Suprapubic skin (tissue), 4 donors: ENCODE data around the gene RNF4. TPM values are rescaled to one million over a fixed set of nuclear protein-coding genes. Genes with fewer than 3 reads are reported as not detected.

Source experiments
- DNase-seq, 2 donors: peaks; one replicate each; pipeline ENCODE4 v3.0.0-alpha.2; 2019; ENCODE audit warnings: low spot score in 2 of 2
- H3K27ac ChIP-seq: fragments of 200-600 bp; sonication (generic); one replicate; pipeline ENCODE4 v1.5.1; 2019
- H3K27me3 ChIP-seq: fragments of 200-600 bp; sonication (generic); one replicate; pipeline ENCODE4 v1.5.1; 2019
- H3K36me3 ChIP-seq: fragments of 200-600 bp; sonication (generic); one replicate; pipeline ENCODE4 v1.5.1; 2019
- H3K4me1 ChIP-seq: fragments of 200-600 bp; sonication (generic); one replicate; pipeline ENCODE4 v1.5.1; 2019
- H3K4me3 ChIP-seq: fragments of 200-600 bp; sonication (generic); one replicate; pipeline ENCODE4 v1.5.1; 2019; ENCODE audit warnings: mild to moderate bottlenecking
- H3K9me3 ChIP-seq: fragments of 200-600 bp; sonication (generic); one replicate; pipeline ENCODE4 v1.5.1; 2019
- EP300 ChIP-seq: sonication (generic); formaldehyde crosslinking; IDR thresholded peaks from one replicate; pipeline ENCODE4 v1.6.1; 2017; ENCODE audit warnings: antibody characterized with exemption
- POLR2A ChIP-seq, 2 donors: fragments of 450-650 bp; IDR thresholded peaks; one replicate each; pipeline ENCODE4 v1.6.1; 2017; ENCODE audit warnings: antibody characterized with exemption in 2 of 2, mild to moderate bottlenecking in 2 of 2, moderate library complexity in 2 of 2
- POLR2AphosphoS5 ChIP-seq, 3 donors: sonication (generic); formaldehyde crosslinking; IDR thresholded peaks; one replicate each; pipeline ENCODE4 v1.6.1; 2017; ENCODE audit warnings: antibody characterized with exemption in 3 of 3
- WGBS: methylation state at CpG from one replicate; pipeline ENCODE4 v1.1.5; 2018; 5-methylcytosine and 5-hydroxymethylcytosine counted together
- total RNA-seq, 4 donors: library from RNA; depleted of rRNA; stranded (reverse); fragments of >200 nt; gene quantifications; one replicate each; pipeline ENCODE4 v1.1.0, GENCODE V29; 2016
- TF ChIP-seq, protein P1 (sequence below), 2 donors: fragments of 200-600 bp in 1 of 2; fragments of 450-650 bp in 1 of 2; sonication (generic) in 1 of 2; IDR thresholded peaks; one replicate each; pipeline ENCODE4 v1.5.1; 2016 to 2019; ENCODE audit warnings: antibody characterized with exemption in 2 of 2, mild to moderate bottlenecking in 1 of 2, moderate library complexity in 1 of 2

RNF4 gene
- total RNA-seq, 4 donors from 2014 or later: 31.2 to 57.2 (median 44.0) TPM

DNA sequence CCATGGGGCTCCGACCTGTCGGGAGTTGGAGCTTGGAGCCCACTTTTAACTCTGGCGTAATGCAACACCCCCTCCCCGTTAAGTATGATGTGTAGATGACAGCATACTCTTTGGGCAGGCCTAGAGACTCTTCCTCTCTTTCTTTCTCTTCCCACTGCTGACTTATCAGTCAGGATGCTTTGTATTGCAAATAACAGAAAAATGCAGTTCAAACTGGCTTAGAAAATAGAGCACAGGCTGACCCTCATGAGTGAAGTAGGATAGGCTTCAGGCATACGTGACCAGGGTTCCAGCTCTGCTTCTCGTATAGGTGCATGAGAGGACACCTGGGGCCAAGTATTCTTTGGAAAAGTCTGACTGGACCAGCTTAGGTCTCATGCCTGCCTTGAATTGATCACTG lies 23.3 kb upstream of the RNF4 start:
- no peak for DNase-seq
- 93% methylated on average over 6 of the region's 6 CpGs for WGBS

DNA sequence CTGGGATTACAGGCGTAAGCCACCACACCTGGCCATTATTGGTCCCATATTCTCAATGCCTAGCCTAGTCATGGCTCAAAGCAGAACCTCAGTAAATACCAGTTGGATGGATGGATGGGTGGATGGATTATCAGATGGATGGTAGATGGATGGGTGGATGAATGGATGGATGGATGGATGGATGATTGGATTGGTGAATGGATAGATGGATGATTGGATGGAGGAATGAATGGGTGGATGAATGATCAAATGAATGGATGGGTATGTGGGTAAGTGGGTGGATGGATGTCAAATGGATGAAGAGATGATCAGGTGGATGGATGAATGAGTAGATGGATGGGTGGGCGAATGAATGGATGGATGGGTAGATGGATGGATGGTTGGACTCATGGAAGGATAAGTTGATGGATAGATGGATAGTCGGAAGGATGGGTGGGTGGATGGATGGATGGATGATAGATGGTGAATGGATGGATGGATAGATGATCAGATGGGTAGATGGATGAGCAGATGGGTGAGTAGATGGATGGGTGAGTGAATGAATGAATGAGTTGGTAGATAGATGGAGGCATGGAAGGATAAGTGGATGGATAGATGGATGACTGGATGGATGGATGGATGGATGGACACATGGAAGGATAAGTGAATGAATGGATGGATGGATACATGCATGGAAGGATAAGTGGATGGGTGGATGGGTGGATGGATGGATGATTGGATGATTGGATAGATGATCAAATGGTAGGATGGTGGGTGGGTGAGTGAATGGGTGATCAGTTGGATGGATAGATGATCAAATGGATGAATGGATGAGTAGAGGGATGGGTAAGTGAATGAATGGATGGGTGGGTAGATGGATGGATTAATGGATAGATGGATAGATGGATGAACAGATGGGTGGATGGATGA lies 22.0 kb upstream of the RNF4 start:
- TF ChIP-seq POLR2AphosphoS5 (IDR thresholded peaks at IDR 0.05) (no peak), EP300 (no peak), POLR2A (IDR thresholded peaks at IDR 0.05) (no peak)
- TF ChIP-seq, protein P1, sequence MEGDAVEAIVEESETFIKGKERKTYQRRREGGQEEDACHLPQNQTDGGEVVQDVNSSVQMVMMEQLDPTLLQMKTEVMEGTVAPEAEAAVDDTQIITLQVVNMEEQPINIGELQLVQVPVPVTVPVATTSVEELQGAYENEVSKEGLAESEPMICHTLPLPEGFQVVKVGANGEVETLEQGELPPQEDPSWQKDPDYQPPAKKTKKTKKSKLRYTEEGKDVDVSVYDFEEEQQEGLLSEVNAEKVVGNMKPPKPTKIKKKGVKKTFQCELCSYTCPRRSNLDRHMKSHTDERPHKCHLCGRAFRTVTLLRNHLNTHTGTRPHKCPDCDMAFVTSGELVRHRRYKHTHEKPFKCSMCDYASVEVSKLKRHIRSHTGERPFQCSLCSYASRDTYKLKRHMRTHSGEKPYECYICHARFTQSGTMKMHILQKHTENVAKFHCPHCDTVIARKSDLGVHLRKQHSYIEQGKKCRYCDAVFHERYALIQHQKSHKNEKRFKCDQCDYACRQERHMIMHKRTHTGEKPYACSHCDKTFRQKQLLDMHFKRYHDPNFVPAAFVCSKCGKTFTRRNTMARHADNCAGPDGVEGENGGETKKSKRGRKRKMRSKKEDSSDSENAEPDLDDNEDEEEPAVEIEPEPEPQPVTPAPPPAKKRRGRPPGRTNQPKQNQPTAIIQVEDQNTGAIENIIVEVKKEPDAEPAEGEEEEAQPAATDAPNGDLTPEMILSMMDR (IDR thresholded peaks at IDR 0.05): no peak
- Histone ChIP-seq H3K9me3 (no peaks in the 10 kb centered on the region), H3K27me3 (no peaks in the 10 kb centered on the region), H3K27ac (no peak overlapping the region), H3K4me3 (no peak overlapping the region), H3K36me3 (no peaks in the 10 kb centered on the region), H3K4me1 (no peaks in the 10 kb centered on the region)
- WGBS: 89% methylated on average over 3 of the region's 3 CpGs
- no peak for DNase-seq

More for the DNA sequence above, 23.3 kb upstream of the RNF4 start:
- no peaks in the 10 kb centered on the region for H3K36me3 ChIP-seq
- H3K9me3 ChIP-seq: no peaks in the 10 kb centered on the region
- no peaks in the 10 kb centered on the region for H3K4me1 ChIP-seq
- TF ChIP-seq, protein P1 (IDR thresholded peaks at IDR 0.05): no peak
- TF ChIP-seq POLR2A (IDR thresholded peaks at IDR 0.05): no peak
- no peak for TF ChIP-seq POLR2AphosphoS5 (IDR thresholded peaks at IDR 0.05)
- no peak overlapping the region for H3K4me3 ChIP-seq
- H3K27me3 ChIP-seq: no peaks in the 10 kb centered on the region
- H3K27ac ChIP-seq: no peak overlapping the region

DNA sequence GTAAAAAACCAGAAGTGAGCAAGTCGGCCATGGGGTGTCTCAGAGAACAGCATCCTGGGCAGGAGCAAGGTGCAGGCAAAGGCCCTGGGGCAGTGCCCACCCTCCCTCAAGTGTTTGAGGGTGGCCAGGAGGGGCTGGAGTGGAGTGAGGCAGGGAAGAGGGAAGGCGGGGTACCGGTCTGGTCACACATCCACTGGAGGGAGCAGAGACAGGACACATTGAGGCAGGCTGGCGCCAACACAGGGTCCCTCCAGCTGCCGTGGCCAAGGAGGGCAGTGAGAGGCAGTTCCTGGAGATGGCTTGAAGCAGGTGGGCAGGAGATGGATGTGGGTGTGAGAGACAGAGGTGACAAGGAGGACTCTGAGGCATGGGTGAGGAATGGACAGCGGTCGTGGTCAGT lies 20.3 kb upstream of the RNF4 start:
- DNase-seq: peak in 1 of 2 donors; percentile 46
- no peak overlapping the region for H3K4me3 ChIP-seq
- H3K36me3 ChIP-seq: no peaks in the 10 kb centered on the region
- H3K27ac ChIP-seq: no peak overlapping the region
- TF ChIP-seq POLR2AphosphoS5 (IDR thresholded peaks at IDR 0.05) (no peak), POLR2A (IDR thresholded peaks at IDR 0.05) (no peak), EP300 (no peak)
- TF ChIP-seq, protein P1 (IDR thresholded peaks at IDR 0.05): no peak
- no peaks in the 10 kb centered on the region for H3K4me1 ChIP-seq
- H3K9me3 ChIP-seq: no peaks in the 10 kb centered on the region
- WGBS: 84% methylated on average over 7 of the region's 7 CpGs
- no peaks in the 10 kb centered on the region for H3K27me3 ChIP-seq

DNA sequence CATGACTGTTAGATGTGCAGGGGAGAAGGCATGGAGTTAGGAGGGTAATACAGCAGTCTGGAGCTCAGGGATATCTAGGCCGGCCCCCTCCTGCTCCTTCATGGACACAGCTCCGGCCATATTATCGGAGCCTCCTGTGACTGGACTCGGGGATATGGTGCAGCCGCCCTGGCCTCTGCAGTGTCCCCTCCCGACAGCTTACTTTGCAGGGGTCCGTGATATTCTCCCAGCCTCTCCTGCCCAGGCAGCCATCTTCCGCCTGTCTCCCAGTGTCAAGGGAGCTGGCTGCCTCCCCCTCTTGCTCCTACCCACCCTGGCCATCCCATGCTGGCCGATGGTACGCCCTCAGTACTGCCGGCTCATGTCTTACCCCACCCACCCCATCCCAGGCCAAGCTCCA lies 19.9 kb upstream of the RNF4 start:
- peak in 1 of 2 donors; percentile 53 for DNase-seq
- no peak for TF ChIP-seq POLR2A (IDR thresholded peaks at IDR 0.05)
- TF ChIP-seq POLR2AphosphoS5 (IDR thresholded peaks at IDR 0.05): no peak
- TF ChIP-seq, protein P1 (IDR thresholded peaks at IDR 0.05): no peak
- no peak for TF ChIP-seq EP300
- Histone ChIP-seq H3K27me3 (no peaks in the 10 kb centered on the region), H3K36me3 (no peaks in the 10 kb centered on the region), H3K9me3 (no peaks in the 10 kb centered on the region), H3K4me3 (no peak overlapping the region), H3K4me1 (no peaks in the 10 kb centered on the region), H3K27ac (no peak overlapping the region)
- 93% methylated on average over 10 of the region's 11 CpGs for WGBS

DNA sequence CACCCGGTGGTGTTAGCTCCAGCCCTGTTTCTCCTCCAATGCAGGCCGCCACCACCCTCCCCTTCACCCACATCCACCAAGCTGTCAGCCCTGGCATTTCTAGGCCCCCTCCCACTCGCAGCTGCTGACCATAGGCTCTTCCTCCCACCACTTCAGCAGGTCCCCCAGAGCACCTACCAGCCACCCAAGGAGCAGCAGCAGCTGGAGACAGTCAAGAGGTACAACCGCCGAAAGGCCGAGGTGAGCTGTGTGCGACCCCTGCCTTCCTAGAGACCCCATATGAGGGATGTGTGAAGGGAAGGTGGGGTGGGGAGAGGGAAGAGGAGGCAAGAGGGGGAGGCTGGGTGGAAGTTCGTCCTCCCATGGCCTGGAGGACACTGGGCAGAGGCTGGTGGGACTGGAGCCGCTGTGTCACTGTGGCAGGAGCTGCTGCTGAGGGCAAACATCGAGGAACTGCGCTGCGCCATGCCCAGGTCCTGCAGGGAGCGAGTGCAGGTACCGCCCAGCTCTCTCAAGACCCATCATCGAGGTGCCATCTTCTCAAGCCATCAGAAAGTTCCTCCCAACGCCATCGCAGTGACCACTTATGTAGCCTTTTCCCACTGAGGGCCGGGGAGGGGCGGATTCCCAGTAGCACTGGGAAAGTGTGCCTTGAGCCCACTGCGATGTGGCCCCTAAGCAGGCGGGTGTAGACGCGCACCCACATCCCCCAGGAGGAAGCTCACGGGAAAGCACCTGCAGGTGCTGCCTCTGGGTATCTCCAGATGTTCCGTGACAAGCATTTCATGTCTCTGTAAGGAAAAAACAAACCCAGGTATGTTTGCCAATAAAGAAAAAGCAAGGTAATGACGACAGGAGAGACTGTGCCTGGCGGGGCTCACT lies 19.2 kb upstream of the RNF4 start:
- TF ChIP-seq EP300: no peak
- no peak for DNase-seq
- no peaks in the 10 kb centered on the region for H3K36me3 ChIP-seq
- no peaks in the 10 kb centered on the region for H3K4me1 ChIP-seq
- no peak overlapping the region for H3K27ac ChIP-seq
- WGBS: 82% methylated on average over 26 of the region's 27 CpGs
- H3K9me3 ChIP-seq: no peaks in the 10 kb centered on the region
- no peak overlapping the region for H3K4me3 ChIP-seq
- no peaks in the 10 kb centered on the region for H3K27me3 ChIP-seq
